Left hindlimb (tissue), 1 donor: Measurements from ENCODE around the gene NAT16.

ENCODE experiments used
- DNase-seq: peaks from one replicate; pipeline ENCODE4 v3.0.0-alpha.2; 2018

NAT16 gene

DNA sequence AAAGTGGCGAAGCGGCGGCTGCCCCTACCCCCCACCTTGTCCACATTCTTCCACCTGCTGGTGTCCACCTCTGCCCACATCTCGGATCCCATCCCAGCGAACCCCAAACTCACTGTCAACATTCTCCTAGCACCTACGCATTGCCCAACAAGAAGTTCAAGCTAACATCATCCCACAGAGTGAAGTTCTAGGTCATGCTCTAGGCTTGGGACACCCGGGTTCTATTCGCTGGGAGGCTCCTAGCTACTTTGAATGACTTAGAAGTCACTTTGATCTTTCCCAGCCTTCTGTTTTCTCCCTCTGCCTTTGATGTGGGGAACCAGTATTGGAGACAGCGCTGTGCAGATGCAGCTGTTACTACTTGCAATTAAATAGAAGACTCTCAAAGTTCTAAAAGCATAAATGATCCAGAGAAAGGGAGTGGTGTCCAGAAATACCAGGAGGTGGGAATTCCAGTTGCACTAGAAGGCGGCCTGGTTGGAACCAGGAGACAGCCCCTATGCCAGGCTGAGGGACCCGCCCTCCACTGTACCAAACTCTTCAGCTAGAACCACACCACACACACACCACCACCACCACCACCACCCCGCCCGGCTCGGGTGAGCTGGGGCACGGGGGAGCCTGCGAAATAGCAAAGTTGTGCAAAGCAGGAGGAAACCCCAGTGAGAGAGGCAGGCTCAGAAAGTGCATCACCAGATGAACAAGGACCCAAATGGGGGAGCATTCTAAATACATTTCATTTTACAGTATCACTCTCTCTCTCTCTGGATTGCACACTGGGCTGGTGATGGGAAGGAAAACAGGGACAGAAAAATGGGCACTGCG, 9.3 kb downstream of the NAT16 start:
- DNase-seq = no peak

DNA sequence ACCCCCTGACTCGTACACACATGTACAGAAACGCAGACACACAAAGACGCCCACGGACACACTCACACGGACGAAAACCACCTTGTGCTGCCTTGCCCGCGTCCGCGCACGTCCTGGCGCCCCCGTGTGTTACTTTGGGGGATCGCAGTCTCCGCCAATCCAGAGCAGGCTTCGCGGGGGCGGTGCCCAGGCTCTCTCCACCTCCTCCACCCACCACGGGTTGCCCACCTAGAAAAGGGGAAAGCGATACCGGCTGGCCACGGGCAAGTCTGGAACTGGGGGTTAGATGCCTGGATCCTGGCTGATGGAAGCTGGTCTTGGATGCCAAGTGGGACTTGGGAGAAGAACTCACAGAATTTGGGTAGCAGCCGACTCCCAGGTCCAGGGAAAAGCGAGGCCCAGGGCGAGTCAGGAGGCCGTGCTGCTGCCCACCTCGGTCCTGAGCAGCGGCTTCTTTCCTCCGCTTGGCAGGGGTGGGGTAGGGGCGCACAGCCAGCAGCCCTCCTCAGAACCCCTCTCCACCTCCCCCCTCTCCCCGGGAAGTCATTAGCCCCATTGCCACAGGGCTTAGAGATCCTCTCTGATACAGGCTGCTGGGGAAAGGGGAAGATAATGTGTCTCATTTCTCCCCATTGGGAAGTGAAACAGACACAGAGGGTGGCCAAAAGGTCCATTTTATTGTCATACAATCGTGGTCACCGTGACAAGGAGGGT, 10.1 kb downstream of the NAT16 start:
- peak; percentile 62 for DNase-seq

DNA sequence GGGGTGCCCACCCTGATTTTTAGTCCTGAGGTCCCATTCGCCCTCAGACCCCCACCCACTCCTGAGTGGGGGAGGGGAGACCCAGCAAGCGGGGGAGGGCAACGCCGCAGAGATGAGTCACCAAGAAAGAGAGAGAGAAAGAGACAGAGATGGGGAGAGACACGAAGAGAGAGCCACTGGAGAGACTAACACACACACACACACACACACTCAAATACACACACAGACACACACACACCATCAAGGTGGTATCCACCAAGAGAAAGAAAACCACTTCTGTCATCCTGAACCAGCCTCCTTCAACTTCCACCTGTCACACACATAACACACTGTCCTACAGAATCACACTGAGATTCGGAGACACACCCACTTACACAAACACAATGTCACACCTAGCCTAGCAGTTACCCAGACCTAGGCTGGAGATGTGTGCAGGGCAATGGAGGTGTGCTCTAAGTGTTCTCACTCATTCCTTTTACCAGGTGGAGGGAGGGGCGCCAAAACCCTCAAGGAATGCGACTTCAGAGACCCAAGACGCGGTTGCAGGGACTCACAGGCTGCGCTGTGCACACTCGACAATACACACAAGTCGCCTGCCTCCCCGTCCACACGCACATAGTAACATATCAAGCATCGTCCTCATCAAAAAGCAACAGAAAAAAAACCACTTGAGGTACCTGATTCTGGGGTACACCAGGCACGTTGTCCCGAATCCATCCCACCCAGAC, 10.8 kb downstream of the NAT16 start:
- no peak for DNase-seq

DNA sequence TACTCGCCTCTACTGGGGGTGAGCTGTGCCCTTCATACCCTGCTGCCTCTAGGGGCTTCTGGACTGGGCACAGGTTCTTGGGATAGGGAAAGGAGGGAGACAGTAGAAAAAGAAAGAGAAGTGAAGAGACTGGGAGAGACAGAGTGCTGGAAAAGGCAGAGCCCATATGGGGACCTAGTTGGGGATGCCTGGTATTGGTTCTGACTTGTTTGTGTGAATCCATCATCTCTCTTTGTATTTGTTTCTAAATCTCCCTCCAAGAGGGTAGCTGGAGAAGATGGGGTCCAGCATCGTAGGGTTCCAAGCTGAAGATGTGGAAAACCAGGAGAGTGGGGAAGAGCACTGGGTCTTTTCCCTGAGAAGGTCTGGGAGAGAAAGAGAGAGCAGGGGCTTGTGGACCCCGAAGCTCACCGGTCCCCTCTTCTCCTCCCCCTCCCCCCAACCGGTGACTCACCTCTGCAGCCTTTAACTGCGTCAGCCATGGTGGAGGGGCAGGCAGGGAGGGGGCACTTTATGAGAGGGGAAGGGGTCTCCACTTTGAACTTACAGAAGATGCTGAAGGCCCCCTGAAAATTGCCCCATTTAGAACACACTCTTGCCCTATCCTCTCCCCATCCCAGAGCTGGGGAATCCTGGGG, 11.6 kb downstream of the NAT16 start:
- no peak for DNase-seq

DNA sequence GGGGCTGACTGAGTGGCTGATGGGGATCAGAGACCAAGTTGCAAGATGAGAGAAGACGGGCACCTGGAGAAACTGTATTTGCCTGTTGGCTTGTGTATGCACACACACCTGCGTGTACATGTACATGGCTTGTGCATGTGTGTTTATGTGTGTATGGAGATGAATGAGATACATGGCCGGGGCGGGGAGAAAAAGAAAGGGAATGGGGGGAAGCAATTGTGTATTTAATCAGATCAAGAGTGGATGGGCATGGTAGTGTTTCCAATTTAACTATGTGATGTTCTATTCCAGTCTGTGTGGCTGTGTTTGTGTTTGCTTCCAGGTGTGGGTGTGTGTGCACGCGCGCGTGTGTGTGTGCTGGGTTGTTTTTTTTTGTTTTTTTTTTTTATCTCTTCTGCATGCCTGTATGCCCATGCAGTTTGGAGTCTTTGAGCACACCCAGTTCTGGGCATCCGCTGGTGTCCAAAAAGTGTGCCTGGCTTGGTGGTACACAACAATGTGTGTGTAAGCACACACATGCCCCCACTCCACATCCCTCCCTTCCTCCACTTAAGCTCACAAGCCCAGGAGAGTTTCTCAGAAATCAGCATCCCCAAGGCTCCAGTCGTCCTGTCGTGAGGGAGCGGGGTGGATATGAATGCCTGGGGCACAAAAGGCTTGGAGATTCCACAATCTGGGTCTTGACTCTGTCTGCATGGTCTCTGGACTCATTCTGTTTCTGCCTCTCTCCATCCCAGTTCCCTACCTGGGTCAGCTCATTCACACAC, 12.3 kb downstream of the NAT16 start:
- DNase-seq = no peak

DNA sequence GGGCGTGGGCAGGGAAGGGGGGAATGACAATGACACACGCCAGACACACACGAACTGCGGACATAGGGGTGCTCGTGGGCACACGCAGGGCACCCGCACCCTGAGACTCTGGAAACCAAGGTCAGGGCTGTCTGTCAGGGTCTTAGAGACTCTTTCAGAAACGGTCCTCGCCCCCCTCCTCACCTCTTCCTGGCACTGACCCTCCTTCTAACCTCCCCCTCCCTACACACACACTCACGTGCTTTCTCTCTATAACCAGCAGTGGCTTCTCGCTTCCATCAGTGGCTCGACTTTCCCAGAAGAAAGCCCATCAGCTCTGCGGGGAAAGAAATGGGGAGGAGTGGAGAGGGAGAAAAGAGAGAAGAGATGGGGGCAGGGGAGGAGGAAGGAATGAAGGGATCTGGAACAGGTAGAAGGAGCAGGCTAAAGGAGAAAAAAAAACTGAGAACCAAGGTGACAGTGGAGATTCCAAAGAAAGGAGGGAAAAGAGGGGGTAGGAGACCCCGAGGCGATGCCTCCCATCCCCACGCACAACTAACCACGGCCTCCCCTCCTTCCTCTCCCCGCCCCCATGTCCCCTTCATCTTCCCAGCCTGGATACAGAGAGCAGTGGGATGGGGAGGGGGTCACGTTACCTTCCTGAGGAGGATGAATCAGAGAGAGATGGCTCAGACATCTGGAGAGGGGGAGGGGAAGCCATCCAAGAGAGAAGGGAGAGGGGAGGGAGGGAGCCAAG, 13.0 kb downstream of the NAT16 start:
- no peak for DNase-seq

DNA sequence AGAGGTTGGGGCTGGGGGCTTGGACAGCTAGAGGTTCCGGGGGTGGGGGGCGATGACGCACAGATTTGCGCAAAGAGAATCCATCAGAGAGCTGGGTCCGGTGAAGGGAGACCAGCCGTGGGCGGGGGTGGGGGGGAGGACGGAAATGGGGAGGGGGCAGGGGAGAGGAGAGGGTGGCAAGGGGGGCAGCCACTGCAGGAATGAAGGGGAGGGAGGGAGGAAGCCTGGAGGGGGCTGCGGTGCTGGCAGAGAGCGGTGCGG, 13.5 kb downstream of the NAT16 start:
- DNase-seq = no peak

DNA sequence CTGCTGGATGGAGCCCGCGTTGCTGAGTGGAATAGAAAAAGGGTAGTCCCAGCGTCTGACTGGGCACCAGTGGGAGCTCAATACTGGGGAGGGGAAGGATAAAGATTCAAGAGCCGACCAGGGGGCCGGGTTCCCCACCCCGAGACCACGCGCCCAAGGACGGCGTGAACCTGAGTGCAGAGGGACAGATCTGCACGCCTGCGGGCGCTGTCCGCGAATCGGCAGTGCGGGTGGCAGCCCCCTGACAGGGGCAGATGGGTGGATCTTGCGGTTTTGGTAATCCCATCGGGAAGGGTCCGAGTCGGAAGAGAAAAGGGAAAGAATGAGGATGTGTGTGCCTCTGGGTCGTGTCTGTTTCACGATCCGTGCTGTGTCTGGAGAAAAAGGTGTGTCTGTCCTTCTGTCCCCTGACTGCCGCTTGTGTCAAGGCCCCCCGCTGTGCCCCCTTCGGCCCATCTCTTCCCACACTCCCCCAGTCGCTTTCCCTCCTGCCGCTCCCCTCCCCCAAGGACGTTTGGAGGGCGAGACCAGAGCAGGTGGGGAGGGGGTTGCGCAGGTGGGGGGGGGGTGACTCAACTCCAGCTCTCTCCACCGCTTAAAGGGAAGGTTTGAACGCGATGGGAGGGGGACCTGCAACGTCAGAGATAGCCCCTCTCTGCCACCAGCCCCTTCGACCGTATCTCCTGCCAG, 14.0 kb downstream of the NAT16 start:
- no peak for DNase-seq

DNA sequence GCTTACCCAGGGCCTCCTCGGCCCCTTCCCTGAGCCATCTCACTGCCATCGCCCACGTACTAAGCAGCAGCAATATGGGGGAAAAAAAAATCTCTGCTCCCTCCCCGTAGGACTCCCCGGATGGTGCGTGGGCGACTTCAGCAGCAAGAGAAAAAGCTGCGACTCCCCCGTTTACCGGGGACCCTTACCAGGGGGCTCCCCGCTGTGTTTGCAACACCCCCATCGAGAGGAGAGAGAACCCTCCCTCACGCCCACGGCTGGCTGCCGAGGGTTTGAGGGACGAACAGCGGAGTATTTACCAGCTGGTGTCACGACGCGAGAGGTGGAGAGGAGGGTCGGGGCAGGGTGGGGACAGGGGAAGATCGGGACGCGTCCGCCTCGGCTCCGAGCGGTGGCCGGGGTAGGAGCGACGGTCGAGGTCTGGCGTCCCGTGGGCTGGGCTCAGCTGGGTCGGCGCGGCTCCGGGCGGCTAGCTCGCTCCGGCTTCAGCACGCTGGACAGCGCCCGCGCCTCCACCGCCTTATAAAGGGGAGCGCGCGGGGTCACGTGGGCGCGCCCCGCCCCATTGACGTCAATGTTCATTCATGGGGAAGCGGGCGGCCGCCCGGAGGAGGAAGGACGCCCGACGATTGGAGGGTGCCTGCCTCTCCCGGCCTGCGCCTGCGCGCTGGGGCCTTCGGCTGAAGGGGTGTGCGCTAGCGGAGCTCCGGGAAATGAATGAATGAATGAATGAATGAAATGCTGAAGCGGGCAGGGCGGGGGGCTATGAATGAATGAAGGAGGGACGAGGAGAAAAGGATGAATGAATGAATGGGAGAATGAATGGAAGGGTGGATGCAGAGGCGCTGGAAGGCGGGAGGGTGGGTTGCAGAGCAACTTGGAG, 14.8 kb downstream of the NAT16 start, which contains the start of gene VGF:
TSS of gene VGF (minus strand) at position 495 of the 883 bp plus-strand sequence. CDS start 726 bp downstream, outside the sequence.
- peak; percentile 90 for DNase-seq

DNA sequence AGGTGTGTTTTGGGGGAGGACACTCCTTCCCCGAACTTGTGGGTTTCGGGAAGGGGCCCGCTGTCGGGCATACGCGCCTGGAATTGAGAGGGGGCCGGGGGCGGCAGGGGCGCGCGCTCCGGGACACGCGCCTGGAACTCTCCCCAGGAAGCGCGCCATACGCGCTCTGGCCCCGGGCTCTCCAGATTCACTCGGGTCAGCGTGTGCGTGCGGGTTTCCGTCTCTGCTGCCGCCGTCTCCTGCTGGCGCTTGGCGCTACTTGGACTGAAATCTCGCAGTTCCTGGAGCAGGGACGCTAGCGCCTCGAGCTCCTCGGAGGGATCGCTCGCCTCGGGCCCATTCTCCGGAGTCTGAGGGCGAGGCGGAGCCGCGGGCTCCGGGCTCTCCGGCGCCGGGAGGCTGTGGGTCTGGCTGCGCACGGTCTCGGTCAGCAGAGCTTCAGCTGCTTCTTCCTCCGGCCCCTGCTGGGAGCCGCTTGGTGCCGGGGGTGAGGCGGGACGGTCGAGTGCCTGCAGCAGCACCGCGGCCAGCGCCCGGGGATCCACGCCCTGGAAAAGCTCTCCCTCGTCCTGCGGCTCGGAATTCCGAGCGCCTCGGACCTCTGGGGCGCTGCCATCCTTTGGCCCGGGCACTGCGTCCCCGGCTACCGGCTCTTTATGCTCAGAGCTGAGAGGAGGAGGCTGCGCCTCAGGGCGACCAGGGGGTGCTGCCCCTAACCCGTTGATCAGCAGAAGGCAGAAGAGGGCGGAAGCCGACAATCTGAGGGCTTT, 15.8 kb downstream of the NAT16 start:
- no peak for DNase-seq

DNA sequence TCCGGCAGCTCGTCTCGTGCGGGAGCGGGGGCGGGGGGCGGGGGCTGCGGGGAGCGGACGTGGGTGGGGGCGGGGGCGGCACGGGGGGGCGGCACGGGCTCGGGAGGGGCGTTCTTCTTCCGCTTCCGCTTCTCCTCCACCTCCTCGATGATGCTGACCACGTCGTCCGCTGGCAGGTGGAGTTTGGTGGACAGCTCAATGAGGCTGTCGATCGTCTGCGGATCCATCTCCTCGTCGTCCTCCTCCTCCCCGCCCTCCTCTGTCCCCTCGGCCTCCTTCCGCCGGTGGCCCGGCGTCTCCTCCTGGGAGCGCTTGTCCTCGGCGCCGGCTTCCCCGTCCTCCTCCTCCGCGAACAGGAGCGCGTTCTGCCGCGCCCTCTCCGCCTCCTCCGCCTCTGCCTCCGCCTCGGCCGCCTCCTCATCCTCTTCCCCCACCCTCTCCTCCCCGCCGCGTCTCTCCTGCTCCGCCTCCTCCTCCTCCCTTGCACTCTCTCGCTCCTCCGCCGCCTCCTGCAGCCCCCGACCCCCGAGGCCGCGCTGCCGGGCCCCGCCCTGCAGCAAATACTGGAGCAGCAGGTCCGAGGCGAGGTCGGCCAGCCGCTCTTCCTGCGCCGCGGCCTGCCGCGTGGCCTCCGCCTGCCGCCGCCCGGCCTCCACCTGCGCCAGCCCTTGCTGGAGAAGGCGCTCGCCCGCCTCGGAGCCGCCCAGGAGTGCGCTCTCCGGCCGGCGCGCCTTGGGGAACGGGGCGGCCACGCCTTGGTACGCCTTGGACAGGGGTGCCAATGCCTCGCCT, 16.6 kb downstream of the NAT16 start:
- no peak for DNase-seq

DNA sequence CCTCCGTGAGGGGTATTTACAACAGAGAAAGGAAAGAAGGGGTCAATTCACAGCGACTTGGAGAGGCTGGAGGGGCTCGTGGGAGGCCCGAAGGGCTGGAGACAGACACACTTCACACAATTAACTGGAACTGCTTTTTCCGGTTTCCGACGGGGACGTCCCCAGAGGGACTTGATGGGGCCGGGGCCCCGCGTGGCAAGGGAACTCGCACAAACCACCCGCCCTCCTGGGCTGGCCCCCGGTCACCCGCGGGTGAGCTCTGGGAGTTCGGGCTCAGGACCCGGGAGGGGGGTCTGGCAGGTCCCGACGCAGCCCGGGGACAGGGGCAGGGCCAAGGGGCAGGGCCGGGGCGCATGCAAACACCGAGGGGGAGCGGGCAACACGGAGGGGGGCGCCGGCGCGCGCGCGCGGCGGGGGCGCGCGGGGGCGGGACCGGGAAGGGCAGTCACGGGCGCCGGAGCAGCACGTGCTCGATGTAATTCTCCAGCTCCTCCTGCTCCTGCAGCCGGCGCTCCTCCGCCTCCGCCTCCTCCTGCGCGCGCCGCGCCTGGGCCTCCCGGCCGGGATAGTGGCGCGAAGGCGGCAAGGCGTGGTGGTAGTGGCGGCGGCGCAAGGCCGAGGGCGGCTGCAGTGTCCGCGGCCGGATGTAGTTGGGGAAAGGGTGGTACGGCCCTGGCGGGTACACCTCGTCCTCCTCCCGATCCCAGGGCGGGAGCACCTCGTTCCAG, 17.4 kb downstream of the NAT16 start:
- no peak for DNase-seq

DNA sequence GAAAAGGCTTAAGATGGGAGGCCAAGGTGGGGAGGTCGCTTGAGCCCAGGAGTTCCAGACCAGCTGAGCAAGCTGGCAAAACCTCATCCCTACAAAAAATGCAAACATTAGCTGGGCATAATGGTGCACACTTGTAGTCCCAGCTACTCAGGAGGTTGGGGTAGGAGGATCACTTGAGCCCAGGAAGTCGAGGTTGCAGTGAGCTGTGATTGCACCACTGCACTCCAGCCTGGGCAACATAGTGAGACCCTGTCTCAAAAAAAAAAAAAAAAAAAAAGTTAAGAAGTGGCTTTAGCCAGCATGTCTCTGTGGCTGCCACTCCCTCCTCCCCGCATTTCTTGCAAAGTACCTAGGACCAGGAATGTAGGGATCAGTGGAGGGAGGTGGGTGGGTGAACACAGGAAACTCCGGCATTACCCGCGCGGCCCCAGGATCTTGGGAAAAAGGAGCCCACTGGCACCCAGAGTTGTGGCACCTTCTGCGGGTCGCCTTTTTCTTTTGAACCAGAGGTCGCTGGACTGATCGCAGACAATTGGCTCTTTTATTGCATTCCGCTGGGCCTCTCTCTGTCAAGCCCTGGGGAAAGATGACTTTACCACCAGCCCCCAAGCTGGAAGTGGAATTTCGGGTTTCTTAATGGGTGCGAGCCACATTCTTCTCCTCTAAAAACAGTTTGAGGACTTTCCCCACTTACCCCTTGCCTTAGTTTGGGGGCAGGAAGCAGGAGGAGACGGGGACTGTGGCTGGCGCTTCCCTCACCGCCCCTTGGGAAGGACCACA, 18.2 kb downstream of the NAT16 start:
- no peak for DNase-seq

DNA sequence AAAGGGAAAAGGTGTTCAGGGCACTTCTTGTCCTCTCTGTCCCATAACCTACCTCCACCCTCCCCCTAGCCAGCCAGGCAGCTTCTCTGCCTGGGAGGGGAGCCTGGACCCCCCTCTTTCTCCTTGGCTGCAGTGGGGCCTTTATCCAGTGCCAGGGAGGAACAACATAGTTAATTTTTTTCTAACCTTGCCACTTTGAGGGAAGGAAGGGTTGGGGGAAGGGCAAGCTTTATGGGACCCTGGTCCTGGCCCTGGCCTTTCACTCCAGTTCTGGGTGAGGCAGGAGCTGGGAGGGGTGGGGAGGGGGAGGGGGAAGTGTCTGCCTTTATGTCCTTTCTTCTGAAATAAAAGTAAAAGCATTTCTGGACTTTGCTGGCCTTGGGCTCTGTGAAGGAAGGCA, 19.2 kb downstream of the NAT16 start:
- DNase-seq = no peak

DNA sequence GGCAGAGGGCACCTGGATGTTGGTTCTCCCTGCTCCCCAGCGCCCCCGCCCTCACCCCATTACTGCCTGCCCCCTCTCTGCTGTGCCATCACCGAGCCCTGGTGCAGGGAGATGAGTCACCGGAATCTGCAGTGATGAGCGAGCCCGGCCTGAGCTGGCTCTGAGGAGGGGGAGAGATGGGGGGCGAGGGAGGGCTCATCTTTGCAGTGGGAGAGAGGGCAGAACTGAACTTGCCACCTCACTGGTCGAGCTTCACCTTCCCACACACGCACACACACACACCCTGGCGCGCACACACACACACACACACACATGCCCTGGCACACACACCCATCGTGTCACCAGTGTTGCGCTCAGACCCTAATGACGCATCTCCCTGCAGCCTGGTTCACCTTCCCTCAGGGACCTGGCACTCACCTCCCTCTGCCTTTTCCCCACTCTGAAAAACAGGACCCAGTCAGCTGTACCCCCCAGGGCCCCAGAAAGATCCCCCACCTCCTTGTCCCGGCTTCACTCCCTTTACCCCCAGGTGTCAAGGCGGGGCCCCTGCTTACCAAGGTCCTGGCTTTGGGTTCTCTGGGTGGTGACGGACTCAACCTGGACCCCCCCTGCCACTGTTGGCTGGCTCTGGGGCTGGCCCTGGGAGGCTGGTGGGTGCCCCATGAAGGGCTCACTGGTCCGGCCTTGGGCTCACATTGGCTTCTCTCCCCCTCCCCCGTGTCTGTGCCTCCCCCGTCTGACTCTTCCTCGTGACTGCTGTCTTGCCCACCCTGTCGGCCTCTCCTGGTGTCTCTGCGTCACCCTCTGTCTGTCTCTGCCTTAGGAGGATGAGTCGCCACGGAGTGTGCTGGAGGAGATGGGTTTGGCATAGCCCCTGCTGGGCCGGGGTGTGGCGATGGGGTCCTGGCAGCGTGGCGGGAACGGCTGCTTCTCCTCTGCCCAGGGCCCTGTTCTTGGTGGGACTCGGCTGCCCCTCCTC, 20.1 kb downstream of the NAT16 start:
- no peak for DNase-seq
